Renal pelvis (tissue), 4 donors: ENCODE measurements around the gene MTM1. TPM values are rescaled to one million over a fixed set of nuclear protein-coding genes. Genes with fewer than 3 reads are reported as not detected.

ENCODE experiments used
- DNase-seq: peaks from one replicate; pipeline ENCODE4 v3.0.0-alpha.2; 2013
- polyA plus RNA-seq, 3 donors: library from polyadenylated mRNA; unstranded; fragments of 120-200 nt; gene quantifications; one replicate each; pipeline ENCODE4 v1.2.1, GENCODE V29; 2013; ENCODE audit not compliant: insufficient read length in 3 of 3

Gene MTM1
- polyA plus RNA-seq, 3 donors, result 9.8 to 13.7 (median 13.7) TPM

GRCh38 chrX:150547375-150548115 lies 20.9 kb upstream of the MTM1 start:
- DNase-seq, result no peak

- no peak for DNase-seq
These were observed 20.2 kb upstream of the MTM1 start for GRCh38 chrX:150548251-150548650.

- DNase-seq, result no peak
These were observed 19.7 kb upstream of the MTM1 start for GRCh38 chrX:150548684-150549083.

DNA sequence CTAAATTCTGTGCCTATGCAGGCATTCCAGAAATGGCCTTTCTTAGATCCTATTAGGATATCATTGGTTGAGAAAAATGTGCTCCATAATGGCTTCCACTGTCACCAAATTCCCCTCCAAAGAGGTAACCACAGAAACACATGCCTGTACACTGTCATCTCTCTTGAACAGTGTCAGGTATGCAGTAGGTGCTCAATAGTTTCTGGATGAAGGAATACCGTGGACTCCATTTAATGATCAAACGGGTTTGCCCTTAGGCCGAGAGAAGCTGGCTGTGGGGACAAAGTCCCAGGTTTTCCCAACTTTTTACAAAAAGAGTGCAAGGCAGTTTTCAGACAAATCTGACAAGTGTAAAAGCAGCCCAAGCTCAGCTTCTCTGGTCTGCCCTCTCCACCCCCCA lies 16.5 kb upstream of the MTM1 start:
- no peak for DNase-seq

- DNase-seq, result no peak
These were observed 10.0 kb upstream of the MTM1 start for GRCh38 chrX:150558424-150558823.

- no peak for DNase-seq
These were observed 3.6 kb upstream of the MTM1 start for GRCh38 chrX:150564838-150565237.

- DNase-seq, result no peak
These were observed 2.9 kb upstream of the MTM1 start for GRCh38 chrX:150565551-150565950.

DNA sequence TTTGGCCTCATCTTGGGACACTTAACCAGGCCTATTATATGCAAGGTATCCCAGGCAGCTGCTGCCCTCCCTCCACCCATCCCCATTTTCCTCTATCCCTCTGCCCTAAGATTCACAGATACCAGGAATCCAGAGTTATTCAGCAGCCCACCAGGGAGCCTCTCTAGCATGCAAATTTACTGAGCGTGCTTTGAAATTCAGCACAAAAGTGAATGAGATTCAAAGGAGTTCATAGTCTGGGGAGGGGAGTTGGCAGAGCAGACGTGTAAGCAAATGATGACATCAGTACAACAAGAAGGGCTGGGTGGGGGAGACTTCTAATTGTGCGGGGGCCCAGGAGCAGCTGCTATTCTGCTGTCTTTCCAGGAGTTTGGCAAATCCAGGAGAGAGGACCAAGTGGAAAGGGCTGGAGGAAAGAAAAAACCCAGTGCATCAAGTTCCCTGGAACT lies 1.7 kb upstream of the MTM1 start:
- DNase-seq, result no peak

DNA sequence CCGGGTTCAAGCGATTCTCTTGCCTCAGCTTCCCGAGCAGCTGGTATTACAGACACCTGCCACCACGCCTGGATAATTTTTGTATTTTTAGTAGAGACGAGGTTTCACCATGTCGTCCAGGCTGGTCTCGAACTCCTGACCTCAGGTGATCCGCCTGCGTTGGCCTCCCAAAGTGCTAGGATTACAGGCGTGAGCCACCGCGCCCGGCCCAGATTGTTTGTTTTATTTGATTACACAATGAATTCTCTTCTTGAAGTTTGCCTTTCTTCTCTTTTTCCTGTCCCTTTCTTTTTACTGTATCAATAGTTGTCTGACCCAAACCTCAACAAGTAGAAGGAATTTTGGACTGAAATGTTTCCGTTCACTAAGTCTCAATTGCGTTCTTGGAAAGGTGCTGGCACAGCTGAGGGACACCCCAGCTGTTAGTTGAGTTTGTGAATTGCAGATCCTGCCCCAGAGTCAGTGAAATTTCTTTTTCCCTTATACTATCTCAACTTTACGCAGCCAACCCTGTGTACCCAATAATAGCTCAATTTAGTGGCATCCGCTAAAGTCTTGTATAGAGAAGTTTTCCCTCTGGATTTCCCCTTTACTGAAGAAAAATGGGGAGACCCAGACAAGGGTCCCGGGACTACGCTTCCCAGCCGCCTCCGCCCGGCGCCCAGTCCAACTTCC lies 639 bp upstream of the MTM1 start:
- DNase-seq, result no peak

DNA sequence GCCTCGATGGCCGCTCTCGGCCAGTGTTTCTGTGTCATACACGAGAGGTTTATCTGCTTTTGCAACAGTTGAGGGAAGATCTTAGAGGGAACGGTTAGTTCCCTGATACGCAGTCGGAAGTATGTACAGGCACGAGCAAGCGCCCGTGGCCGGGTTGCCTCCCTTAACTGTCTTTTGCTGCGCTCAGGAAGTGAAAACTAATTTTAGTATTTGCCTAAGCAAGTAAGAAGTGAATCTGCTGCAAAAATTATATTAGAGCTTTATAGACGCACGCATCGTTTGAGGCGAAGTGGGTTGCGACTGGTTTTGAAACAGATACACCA lies 695 bp downstream of the MTM1 start:
- DNase-seq, result no peak

- DNase-seq, result no peak
These were observed 2.1 kb downstream of the MTM1 start for GRCh38 chrX:150570512-150570911.

DNA sequence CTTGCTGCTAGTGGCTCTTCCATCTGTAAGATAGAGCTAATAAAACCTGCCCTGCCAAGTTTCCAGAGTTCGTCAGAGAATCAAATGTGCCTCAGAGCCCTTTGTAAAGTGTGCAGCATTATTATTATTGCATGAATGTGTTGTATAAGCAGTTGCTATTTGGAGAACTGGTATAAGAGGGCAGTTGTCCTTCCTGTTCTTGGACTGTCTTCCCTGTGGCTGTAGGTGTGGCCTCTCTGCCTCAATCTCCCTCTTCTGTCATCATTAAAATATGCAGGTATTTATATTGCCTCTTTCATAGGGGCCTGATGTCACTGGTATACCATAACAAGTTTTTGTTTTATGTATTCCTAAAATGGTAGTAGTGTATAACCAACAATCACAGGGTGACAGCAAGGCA lies 3.8 kb downstream of the MTM1 start:
- no peak for DNase-seq

- DNase-seq, result no peak
These were observed 4.7 kb downstream of the MTM1 start for GRCh38 chrX:150573106-150573505.

DNA sequence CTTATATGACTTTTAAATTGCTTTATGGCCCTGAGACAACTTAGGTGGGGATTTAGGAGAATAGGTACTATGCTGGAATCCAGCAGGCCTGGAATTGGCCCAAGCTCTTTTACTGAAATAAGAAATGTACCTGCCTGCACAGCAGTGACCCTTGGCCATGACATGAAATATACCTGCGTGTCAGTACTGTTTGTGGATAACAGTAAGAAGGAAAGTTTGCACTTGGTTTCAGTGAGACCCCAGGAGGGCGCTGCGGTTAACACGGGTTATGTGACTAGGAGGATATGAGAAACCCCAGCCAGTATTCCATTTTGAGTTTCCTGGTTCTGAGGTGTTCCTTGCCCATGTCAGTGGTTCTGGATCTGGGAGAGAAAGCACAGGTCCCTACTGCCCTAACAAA lies 5.3 kb downstream of the MTM1 start:
- no peak for DNase-seq

DNA sequence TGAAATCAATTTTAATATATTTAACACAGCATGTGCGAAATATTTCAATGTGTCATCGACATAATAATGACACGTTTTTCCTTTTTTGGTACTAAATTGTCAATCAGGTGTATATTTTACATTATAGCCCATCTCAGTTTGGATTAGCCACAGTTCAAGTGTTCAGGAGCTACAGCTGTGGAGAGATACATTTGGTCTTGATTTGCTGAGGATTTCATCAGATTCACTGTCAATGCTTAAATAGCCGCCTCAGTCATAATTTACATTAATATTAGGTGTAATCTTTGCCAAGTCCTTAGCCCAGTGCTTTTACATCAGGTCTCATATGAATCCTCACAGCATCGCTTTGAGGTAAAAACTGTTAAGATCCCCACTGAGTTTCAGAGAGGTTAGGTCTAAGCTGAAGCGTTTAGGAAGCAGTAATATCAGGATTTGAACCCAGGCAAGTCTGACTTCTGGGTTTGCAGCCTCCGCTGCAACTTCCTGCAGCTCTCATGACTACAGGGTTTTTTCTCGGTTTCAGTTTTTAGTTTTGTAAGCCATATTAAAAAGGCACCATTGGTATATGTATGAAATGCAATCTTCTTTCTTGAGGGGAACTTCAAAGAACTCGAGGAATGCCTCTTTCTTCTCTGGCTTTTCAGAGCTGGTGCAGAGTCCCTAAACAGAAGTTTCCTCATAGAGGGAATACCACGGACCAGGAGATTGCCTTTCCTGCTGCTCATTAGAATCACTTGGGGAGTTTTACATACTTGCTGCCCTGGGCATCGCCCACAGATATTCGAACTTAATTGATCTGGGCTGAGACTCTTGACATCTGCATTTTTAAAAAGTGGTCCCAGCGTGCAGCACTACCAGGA lies 6.4 kb downstream of the MTM1 start:
- DNase-seq, result no peak

DNA sequence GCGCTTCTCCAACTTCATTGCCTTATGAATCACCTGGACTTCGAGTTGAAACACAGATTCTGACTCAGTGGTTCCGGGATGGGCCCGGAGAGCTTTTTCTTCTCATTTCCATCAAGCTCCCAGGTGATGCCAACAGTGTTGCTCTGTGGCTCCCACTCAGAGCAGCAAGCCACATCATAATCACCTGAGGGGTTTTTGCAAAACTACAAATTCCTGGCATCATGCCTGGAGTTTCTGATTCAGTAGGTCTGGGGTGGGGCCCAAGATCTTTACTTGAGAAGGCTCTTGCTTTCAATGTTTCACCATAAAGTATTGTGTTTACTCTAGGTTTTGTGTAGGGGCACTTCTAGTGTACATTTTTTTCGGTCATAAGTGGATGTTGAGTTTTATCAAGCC lies 7.0 kb downstream of the MTM1 start:
- DNase-seq, result no peak

GRCh38 chrX:150577174-150577573 lies 8.8 kb downstream of the MTM1 start:
- DNase-seq, result no peak

GRCh38 chrX:150581093-150581775 lies 12.8 kb downstream of the MTM1 start:
- no peak for DNase-seq

- DNase-seq, result no peak
These were observed 14.0 kb downstream of the MTM1 start for GRCh38 chrX:150582338-150582948.

GRCh38 chrX:150587585-150588503 lies 19.4 kb downstream of the MTM1 start:
- DNase-seq, result no peak

DNA sequence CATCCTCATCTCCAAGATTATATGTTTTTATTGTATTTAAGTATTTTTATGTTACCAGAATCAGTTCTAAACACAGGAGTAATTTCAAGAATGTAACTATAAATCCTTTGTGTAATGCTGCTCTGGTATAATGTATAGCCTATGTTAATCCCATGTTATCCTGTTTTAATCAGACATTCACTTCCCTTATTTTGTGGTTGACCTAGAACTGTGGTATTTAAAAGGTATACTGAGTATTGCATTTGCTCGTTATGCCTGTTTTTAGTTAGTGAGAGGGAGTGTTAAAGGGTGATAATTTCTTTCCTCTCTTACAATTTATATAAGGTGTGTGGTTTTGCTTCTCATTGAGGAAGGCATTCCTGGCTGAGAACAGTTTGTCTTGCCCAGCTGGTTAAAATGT lies 26.2 kb downstream of the MTM1 start:
- no peak for DNase-seq
